Measurements from ENCODE around the gene ZNF775. TPM values are rescaled to one million over a fixed set of nuclear protein-coding genes. Genes with fewer than 3 reads are reported as not detected.

ZNF775 gene
- total and polyA plus RNA-seq, 8 donors = 4.0 to 11.7 (median 5.8) TPM

DNA sequence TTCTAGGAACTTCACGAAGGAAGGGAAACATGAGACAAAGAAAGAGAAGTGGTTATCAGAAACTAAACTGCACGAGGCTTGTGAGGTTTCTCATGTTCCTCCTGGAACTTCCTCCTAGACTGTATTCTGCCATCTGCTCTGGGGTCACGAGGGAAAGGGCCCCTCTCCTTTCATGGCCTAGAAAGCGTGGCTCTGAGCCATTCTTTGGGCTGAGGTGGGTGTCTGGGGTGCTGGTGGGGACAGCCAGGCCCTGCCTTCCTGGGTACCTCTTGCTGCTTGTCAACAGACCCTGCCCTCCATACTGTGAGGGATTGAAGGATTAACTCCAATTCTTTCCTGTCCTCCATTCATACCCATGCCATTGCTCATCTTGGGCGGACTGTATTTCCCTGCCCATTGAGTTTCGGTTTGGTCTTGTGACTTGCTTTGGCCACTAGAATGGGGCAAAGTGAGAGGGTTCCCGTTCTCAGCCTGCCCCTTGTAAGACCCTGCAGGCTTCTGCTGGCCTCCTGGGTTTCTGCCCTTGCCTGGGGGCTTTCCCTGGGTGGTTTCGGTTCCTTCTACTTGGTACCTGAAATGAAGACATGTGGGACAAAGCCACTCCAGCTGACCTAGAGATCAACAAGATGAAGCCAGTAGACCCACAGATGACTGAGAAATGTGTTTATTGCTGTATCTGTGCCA lies 56.4 kb downstream of the ZNF775 start:
- H3K9me3 ChIP-seq = no peaks in the 10 kb centered on the region
- intact Hi-C loops (cut with DNase I) = no loop called here
- H3K4me3 ChIP-seq = no peak overlapping the region
- peaks cover 0 to 29% of the 10 kb centered on the region in 2 donors for H3K4me1 ChIP-seq
- TF ChIP-seq, protein P1, sequence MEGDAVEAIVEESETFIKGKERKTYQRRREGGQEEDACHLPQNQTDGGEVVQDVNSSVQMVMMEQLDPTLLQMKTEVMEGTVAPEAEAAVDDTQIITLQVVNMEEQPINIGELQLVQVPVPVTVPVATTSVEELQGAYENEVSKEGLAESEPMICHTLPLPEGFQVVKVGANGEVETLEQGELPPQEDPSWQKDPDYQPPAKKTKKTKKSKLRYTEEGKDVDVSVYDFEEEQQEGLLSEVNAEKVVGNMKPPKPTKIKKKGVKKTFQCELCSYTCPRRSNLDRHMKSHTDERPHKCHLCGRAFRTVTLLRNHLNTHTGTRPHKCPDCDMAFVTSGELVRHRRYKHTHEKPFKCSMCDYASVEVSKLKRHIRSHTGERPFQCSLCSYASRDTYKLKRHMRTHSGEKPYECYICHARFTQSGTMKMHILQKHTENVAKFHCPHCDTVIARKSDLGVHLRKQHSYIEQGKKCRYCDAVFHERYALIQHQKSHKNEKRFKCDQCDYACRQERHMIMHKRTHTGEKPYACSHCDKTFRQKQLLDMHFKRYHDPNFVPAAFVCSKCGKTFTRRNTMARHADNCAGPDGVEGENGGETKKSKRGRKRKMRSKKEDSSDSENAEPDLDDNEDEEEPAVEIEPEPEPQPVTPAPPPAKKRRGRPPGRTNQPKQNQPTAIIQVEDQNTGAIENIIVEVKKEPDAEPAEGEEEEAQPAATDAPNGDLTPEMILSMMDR (IDR thresholded peaks at IDR 0.05) = no peak
- ATAC-seq = peak; percentile 65
- H3K27me3 ChIP-seq = no peaks in the 10 kb centered on the region
- peak in 1 of 4 donors; percentile 73 for DNase-seq
- peak overlapping the region in 1 of 2 donors; percentile 1 for H3K27ac ChIP-seq
- no peaks in the 10 kb centered on the region for H3K36me3 ChIP-seq

DNA sequence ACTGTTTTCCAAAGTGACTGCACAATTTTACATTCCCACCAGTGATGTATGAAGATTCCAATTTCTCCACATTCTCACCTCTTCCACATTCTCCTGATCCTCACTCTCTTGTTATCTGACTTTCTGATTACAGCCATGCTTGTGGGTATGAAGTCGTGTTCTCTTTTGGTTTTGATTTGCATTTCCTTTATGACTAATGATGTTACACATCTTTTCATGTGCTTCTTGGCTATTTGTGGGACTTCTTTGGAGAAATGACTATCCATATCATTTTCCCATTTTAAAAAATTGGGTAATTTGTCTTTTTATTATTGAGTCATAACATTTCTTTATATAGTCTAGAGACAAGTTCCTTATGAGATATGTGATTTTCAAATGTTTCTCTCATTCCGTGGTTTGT lies 60.8 kb downstream of the ZNF775 start:
- DNase-seq = no peak
- intact Hi-C loops (cut with DNase I) = no loop called here
- Histone ChIP-seq H3K36me3 (no peaks in the 10 kb centered on the region), H3K4me3 (no peak overlapping the region), H3K27me3 (no peaks in the 10 kb centered on the region), H3K27ac (no peak overlapping the region), H3K4me1 (peaks cover 0 to 10% of the 10 kb centered on the region in 2 donors), H3K9me3 (peaks cover 0 to 18% of the 10 kb centered on the region in 2 donors)
- TF ChIP-seq, protein P1 (IDR thresholded peaks at IDR 0.05) = no peak
- ATAC-seq = no peak

DNA sequence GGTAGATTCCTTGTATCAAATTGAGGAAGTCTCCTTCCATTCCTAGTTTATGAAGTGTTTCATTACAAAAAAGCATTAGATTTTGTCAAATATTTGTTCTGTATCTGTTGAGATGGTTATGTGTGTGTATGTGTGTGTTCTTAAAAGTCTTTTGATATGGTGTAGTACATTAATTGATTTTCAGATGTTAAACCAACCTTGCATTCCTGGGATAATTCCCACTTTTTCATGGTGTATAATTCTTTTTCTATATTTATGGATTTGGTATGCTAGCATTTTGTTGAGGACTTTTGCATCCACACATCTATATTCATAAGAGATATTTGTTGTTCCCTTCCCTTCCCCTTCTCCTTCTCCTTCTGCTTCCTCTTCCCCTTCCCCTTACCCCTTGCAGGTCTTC lies 62.4 kb downstream of the ZNF775 start:
- no peak overlapping the region for H3K27ac ChIP-seq
- H3K9me3 ChIP-seq = peaks cover 0 to 18% of the 10 kb centered on the region in 2 donors
- TF ChIP-seq, protein P1 (IDR thresholded peaks at IDR 0.05) = no peak
- intact Hi-C loops (cut with DNase I) = no loop called here
- no peaks in the 10 kb centered on the region for H3K36me3 ChIP-seq
- peaks cover 0 to 8% of the 10 kb centered on the region in 2 donors for H3K4me1 ChIP-seq
- H3K4me3 ChIP-seq = no peak overlapping the region
- H3K27me3 ChIP-seq = no peaks in the 10 kb centered on the region
- DNase-seq (no peak), ATAC-seq (no peak)

DNA sequence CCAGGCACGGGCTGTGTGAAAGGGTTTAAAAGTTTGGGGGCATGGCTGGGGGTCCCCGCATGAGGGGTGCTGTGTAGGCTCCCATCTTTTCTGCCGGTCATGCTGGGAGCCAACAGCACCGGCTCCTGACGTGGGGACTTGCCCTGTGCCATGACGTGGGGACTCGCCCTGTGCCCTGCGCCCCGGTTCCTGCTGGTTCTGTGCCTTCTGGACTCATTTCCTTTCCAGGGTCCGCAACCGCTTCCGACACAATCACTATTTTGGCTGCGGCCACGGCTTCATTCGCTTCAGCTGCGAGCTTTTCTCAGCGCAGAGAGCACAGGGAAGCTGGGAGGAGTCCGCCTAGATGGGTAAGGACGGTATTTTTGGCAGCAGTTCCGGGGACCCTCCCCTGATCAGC lies 63.7 kb downstream of the ZNF775 start:
- no peak for DNase-seq
- peaks cover 0 to 18% of the 10 kb centered on the region in 2 donors for H3K9me3 ChIP-seq
- TF ChIP-seq, protein P1 (IDR thresholded peaks at IDR 0.05) = no peak
- no peaks in the 10 kb centered on the region for H3K36me3 ChIP-seq
- intact Hi-C loops (cut with DNase I) = no loop called here
- H3K27me3 ChIP-seq = no peaks in the 10 kb centered on the region
- H3K4me1 ChIP-seq = peaks cover 0 to 8% of the 10 kb centered on the region in 2 donors
- H3K27ac ChIP-seq = no peak overlapping the region
- ATAC-seq = no peak
- H3K4me3 ChIP-seq = no peak overlapping the region

DNA sequence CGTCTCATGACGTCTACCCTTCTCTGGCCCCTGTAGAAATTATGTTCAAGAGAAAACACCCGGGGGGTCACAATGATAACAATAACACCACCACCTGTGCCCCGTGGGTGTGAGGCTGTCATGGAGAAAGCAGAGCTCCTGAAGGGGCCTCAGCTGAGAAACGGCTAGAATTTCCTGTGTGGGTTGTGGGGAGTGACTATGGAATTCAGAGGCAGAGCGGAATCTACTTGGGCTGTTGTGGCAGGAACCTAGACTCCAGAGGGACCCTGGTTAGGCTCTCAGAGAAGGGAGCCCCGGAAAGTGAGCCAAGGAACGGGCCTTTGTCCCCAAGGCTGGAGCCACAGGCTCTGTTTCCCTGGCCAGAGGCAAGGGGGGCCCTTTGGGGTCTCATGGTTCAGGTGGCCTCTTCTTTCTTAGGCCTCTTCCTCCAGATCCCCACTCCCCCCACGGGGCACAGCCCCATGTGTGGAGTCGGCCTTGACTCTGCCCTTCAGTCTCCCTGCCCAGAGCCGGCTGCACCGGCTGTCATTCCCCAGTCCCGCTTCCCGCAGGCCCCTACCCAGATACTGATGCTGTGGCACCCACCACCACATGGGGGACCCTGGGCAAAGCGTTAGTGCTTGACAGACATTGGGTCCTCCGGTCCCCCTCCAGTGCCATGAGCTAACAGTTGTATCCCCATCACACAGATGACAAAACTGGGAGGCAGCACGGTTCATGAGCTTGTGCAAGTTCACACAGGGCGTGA lies 64.8 kb downstream of the ZNF775 start:
- Histone ChIP-seq H3K4me1 (peaks cover 4 to 17% of the 10 kb centered on the region in 2 donors), H3K4me3 (no peak overlapping the region), H3K27me3 (no peaks in the 10 kb centered on the region), H3K36me3 (no peaks in the 10 kb centered on the region), H3K27ac (no peak overlapping the region), H3K9me3 (peaks cover 0 to 18% of the 10 kb centered on the region in 2 donors)
- intact Hi-C loops (cut with DNase I) = no loop called here
- no peak for ATAC-seq
- TF ChIP-seq, protein P1 (IDR thresholded peaks at IDR 0.05) = no peak
- no peak for DNase-seq
